CD4-positive, alpha-beta T cell treated with Interleukin-17A for 1 hour (primary cell): Measurements from ENCODE around the gene IFI27L1.
"Not testable (repeated sequence)": the region's sequence is repeated elsewhere in the genome, so short reads cannot be mapped to it uniquely, and the experiment has no call there.

Experiments used
- DNase-seq: peaks from one replicate; pipeline ENCODE4 v3.0.0-alpha.2; 2020

The IFI27L1 gene

GRCh38 chr14:94048691-94049624 lies 32.2 kb upstream of the IFI27L1 start:
- DNase-seq: no peak

DNA sequence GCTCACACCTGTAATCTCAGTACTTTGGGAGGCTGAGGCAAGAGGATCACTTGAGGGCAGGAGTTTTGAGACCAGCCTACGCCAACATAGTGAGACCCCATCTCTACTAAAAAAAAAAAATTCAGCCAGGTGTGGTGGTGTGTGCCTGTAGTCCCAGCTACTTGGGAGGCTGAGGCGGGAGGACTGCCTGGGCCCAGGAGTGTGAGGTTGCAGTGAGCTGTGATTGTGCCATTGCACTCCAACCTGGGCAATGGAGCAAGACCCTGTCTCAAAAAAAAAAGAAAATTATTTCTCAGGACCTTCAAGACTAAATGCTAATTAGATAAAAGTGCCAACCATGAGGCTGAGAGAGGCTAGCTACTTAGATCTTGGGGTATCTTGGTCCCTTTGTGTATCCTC lies 31.5 kb upstream of the IFI27L1 start:
- DNase-seq: no peak

- DNase-seq: no peak
These were observed 30.8 kb upstream of the IFI27L1 start for GRCh38 chr14:94050231-94050880.

DNA sequence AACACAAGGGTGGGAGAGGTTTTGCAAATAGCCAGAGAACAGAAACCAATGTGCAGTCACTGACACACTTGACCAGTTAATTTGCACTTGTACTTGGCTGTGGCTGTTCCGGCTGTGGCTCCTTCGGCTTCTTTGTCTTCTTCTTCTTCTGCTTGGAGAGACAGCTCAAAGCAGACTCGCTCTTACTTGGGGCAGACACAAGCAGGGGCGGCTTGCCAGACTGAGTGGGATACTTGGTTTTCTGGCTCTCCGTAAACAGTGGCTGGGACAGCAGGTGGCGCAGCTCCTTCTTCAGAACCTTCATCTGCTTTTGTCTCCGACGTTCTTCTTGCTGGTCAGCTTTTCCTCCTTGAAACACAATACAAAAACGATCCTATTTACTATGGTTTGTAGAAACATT lies 30.0 kb upstream of the IFI27L1 start:
- no peak for DNase-seq

- no peak for DNase-seq
These were observed 29.3 kb upstream of the IFI27L1 start for GRCh38 chr14:94051779-94052178.

GRCh38 chr14:94052199-94052598 lies 28.9 kb upstream of the IFI27L1 start:
- no peak for DNase-seq

GRCh38 chr14:94052662-94053061 lies 28.4 kb upstream of the IFI27L1 start:
- DNase-seq: no peak

GRCh38 chr14:94054401-94054800 lies 26.7 kb upstream of the IFI27L1 start:
- DNase-seq: no peak

GRCh38 chr14:94054936-94055335 lies 26.2 kb upstream of the IFI27L1 start:
- DNase-seq: no peak

GRCh38 chr14:94056579-94057308 lies 24.4 kb upstream of the IFI27L1 start:
- peak; percentile 46 for DNase-seq

- no peak for DNase-seq
These were observed 22.9 kb upstream of the IFI27L1 start for GRCh38 chr14:94058128-94058673.

GRCh38 chr14:94058674-94059138 lies 22.4 kb upstream of the IFI27L1 start:
- DNase-seq: no peak

- DNase-seq: no peak
These were observed 21.1 kb upstream of the IFI27L1 start for GRCh38 chr14:94059998-94060397.

GRCh38 chr14:94062344-94062940 lies 18.7 kb upstream of the IFI27L1 start:
- no peak for DNase-seq

GRCh38 chr14:94066089-94066676 lies 14.9 kb upstream of the IFI27L1 start:
- no peak for DNase-seq

DNA sequence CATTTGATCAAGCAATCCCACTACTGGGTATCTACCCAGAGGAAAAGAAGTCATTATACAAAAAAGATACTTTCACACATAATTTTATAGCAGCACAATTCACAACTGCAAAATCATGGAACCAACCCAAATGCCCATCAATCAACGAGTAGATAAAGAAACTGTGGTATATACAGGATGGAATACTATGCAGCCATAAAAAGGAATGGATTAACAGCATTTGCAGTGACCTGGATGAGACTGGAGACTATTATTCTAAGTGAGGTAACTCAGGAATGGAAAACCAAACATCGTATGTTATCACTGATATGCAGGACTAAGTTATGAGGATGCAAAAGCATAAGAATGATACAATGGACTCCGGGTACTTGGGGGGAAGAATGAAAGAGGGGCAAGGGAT lies 9.0 kb upstream of the IFI27L1 start:
- DNase-seq: not testable (repeated sequence)

- DNase-seq: no peak
These were observed 6.6 kb upstream of the IFI27L1 start for GRCh38 chr14:94074534-94074933.

GRCh38 chr14:94075008-94075407 lies 6.1 kb upstream of the IFI27L1 start:
- DNase-seq: no peak

- DNase-seq: no peak
These were observed 3.8 kb upstream of the IFI27L1 start for GRCh38 chr14:94077111-94077821.

DNA sequence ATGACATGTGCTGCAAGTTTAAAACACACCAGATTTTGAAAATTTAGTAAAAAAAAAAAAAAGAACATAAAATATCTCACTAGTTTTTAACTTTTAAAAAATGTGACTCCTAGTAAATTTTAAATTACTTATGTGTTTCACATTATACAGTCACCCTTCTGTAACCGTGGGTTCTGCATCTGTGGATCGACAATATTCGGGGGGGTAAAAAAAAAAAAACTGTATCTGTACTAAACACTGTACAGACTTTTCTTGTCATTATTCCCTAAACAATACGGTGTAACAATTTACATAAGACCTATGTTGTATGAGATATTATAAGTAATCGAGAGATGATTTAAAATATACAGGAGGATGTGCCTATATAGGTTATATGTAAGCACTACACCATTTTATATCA lies 3.3 kb upstream of the IFI27L1 start:
- DNase-seq: no peak

DNA sequence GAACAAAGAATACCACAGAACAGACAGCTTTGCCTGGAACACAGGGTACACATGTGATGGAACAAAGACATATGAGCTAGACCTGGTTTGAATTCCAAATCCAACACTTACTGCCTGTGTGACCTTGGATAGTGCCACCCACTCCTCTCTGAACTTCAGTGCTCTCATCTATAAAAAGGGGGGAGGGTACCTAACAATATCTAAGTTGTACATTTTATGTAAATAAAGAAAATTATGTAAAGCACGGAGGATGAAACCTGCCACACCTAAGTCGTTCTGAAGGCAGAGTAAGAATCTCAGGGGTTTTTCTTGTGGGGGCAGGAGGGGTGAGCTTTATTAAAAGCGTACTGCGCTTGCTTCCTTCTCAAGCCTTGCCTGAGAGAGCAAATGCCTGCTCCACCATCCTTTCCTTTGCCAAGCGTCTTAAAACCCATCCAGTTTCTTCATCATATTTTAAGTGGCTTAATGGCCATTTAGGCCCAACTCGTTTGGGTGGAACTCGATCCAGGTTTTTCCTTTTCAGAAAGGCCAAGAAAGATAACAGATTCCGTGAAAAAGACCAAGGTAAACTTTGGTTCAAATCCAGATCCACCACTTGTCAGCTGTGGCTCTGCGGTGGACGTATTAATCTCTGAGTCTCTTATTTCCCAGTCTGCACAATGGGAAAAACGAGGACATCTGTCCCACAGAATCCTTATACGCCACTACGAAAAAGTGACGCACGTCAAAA lies 1.1 kb upstream of the IFI27L1 start:
- DNase-seq: peak; percentile 45
